ENCODE data around the gene BCOR.

The BCOR gene

GRCh38 chrX:40121618-40122017 is 23.9 kb upstream of the BCOR start:
- H3K36me3 ChIP-seq (ENCODE audit: control insufficient read depth in 1 of 2, insufficient read depth in 2 of 2, low read depth in 1 of 2, low read length in 2 of 2) = peaks cover 0 to 4% of the 10 kb centered on the region in 2 experiments
- peaks cover 9% of the 10 kb centered on the region for H3K79me1 ChIP-seq (replicated peaks; ENCODE audit: low read length, poor library complexity, severe bottlenecking)
- no peak overlapping the region for H2BK12ac ChIP-seq (ENCODE audit: low read length in 2 of 2)
- no peak overlapping the region for H3K18ac ChIP-seq (ENCODE audit: low read depth in 1 of 2, low read length in 2 of 2)
- H3K23ac ChIP-seq (ENCODE audit: low read length in 2 of 2) = no peak overlapping the region
- no peak overlapping the region for H2AK5ac ChIP-seq (ENCODE audit: low read length, severe bottlenecking)
- H3K4me3 ChIP-seq (ENCODE audit: insufficient read depth in 1 of 2, low read depth in 1 of 2, low read length in 2 of 2) = no peak overlapping the region
- H3K4ac ChIP-seq (ENCODE audit: low read depth in 1 of 2, low read length in 2 of 2) = no peak overlapping the region
- H4K91ac ChIP-seq (ENCODE audit: low read length) = no peak overlapping the region
- no peak overlapping the region for H4K8ac ChIP-seq (ENCODE audit: low read length)
- H2BK120ac ChIP-seq (ENCODE audit: low read depth, low read length) = no peak overlapping the region
- peaks cover 0 to 27% of the 10 kb centered on the region in 2 experiments for H3K27me3 ChIP-seq (ENCODE audit: control insufficient read depth in 1 of 2, insufficient read depth in 1 of 2, low read length in 2 of 2)
- 91% methylated on average over 5 of the region's 5 CpGs for WGBS
- H3K9ac ChIP-seq (ENCODE audit: low read length) = no peak overlapping the region
- H3K14ac ChIP-seq (ENCODE audit: low read length in 2 of 2) = no peak overlapping the region
- no peak overlapping the region for H2BK5ac ChIP-seq (ENCODE audit: low read depth, low read length, poor library complexity, severe bottlenecking)
- H3K4me2 ChIP-seq (ENCODE audit: low read length, poor library complexity, severe bottlenecking) = no peak overlapping the region
- no peaks in the 10 kb centered on the region for H3K4me1 ChIP-seq (ENCODE audit: control insufficient read depth, insufficient read depth, low read depth, low read length)
- H3K27ac ChIP-seq (ENCODE audit: low read length, poor library complexity, severe bottlenecking) = no peak overlapping the region
- H2BK15ac ChIP-seq (ENCODE audit: low read depth, poor library complexity, severe bottlenecking) = no peak overlapping the region
- no peaks in the 10 kb centered on the region for H3K9me3 ChIP-seq (ENCODE audit: control insufficient read depth, low read length)
- DNase-seq = no peak
- H2AFZ ChIP-seq (ENCODE audit: low read depth, low read length) = no peak overlapping the region

- Histone ChIP-seq H2AK5ac (ENCODE audit: low read length, severe bottlenecking) (no peak overlapping the region), H2BK120ac (ENCODE audit: low read depth, low read length) (no peak overlapping the region), H3K36me3 (ENCODE audit: control insufficient read depth in 1 of 2, insufficient read depth in 2 of 2, low read depth in 1 of 2, low read length in 2 of 2) (peaks cover 0 to 4% of the 10 kb centered on the region in 2 experiments), H2BK5ac (ENCODE audit: low read depth, low read length, poor library complexity, severe bottlenecking) (no peak overlapping the region), H4K8ac (ENCODE audit: low read length) (no peak overlapping the region), H3K27me3 (ENCODE audit: control insufficient read depth in 1 of 2, insufficient read depth in 1 of 2, low read length in 2 of 2) (peaks cover 0 to 28% of the 10 kb centered on the region in 2 experiments), H2AFZ (ENCODE audit: low read depth, low read length) (no peak overlapping the region), H3K14ac (ENCODE audit: low read length in 2 of 2) (no peak overlapping the region), H3K4me3 (ENCODE audit: insufficient read depth in 1 of 2, low read depth in 1 of 2, low read length in 2 of 2) (no peak overlapping the region), H3K4ac (ENCODE audit: low read depth in 1 of 2, low read length in 2 of 2) (no peak overlapping the region), H2BK15ac (ENCODE audit: low read depth, poor library complexity, severe bottlenecking) (no peak overlapping the region), H2BK12ac (ENCODE audit: low read length in 2 of 2) (no peak overlapping the region), H4K91ac (ENCODE audit: low read length) (no peak overlapping the region), H3K27ac (ENCODE audit: low read length, poor library complexity, severe bottlenecking) (no peak overlapping the region), H3K18ac (ENCODE audit: low read depth in 1 of 2, low read length in 2 of 2) (no peak overlapping the region), H3K9me3 (ENCODE audit: control insufficient read depth, low read length) (no peaks in the 10 kb centered on the region), H3K23ac (ENCODE audit: low read length in 2 of 2) (no peak overlapping the region), H3K4me2 (ENCODE audit: low read length, poor library complexity, severe bottlenecking) (no peak overlapping the region), H3K79me1 (replicated peaks; ENCODE audit: low read length, poor library complexity, severe bottlenecking) (peaks cover 11% of the 10 kb centered on the region), H3K9ac (ENCODE audit: low read length) (no peak overlapping the region), H3K4me1 (ENCODE audit: control insufficient read depth, insufficient read depth, low read depth, low read length) (no peaks in the 10 kb centered on the region)
- 80% methylated on average over 9 of the region's 11 CpGs for WGBS
- no peak for DNase-seq
These were observed 23.3 kb upstream of the BCOR start for GRCh38 chrX:40120838-40121580.

GRCh38 chrX:40117715-40118285 is 20.0 kb upstream of the BCOR start:
- H2AFZ ChIP-seq (ENCODE audit: low read depth, low read length) = no peak overlapping the region
- peaks cover 13% of the 10 kb centered on the region for H3K79me1 ChIP-seq (replicated peaks; ENCODE audit: low read length, poor library complexity, severe bottlenecking)
- H3K9ac ChIP-seq (ENCODE audit: low read length) = no peak overlapping the region
- WGBS = 79% methylated on average over 4 of the region's 6 CpGs
- no peak overlapping the region for H3K4me2 ChIP-seq (ENCODE audit: low read length, poor library complexity, severe bottlenecking)
- H3K36me3 ChIP-seq (ENCODE audit: control insufficient read depth in 1 of 2, insufficient read depth in 2 of 2, low read depth in 1 of 2, low read length in 2 of 2) = peaks cover 0 to 4% of the 10 kb centered on the region in 2 experiments
- H3K4ac ChIP-seq (ENCODE audit: low read depth in 1 of 2, low read length in 2 of 2) = no peak overlapping the region
- H3K27me3 ChIP-seq (ENCODE audit: control insufficient read depth in 1 of 2, insufficient read depth in 1 of 2, low read length in 2 of 2) = peaks cover 0 to 38% of the 10 kb centered on the region in 2 experiments
- no peaks in the 10 kb centered on the region for H3K9me3 ChIP-seq (ENCODE audit: control insufficient read depth, low read length)
- no peak for DNase-seq
- no peak overlapping the region for H4K91ac ChIP-seq (ENCODE audit: low read length)
- no peak overlapping the region for H2BK15ac ChIP-seq (ENCODE audit: low read depth, poor library complexity, severe bottlenecking)
- H2AK5ac ChIP-seq (ENCODE audit: low read length, severe bottlenecking) = no peak overlapping the region
- no peak overlapping the region for H2BK120ac ChIP-seq (ENCODE audit: low read depth, low read length)
- H3K14ac ChIP-seq (ENCODE audit: low read length in 2 of 2) = no peak overlapping the region
- no peak overlapping the region for H3K4me3 ChIP-seq (ENCODE audit: insufficient read depth in 1 of 2, low read depth in 1 of 2, low read length in 2 of 2)
- H3K27ac ChIP-seq (ENCODE audit: low read length, poor library complexity, severe bottlenecking) = no peak overlapping the region
- H3K23ac ChIP-seq (ENCODE audit: low read length in 2 of 2) = no peak overlapping the region
- no peak overlapping the region for H3K18ac ChIP-seq (ENCODE audit: low read depth in 1 of 2, low read length in 2 of 2)
- H4K8ac ChIP-seq (ENCODE audit: low read length) = no peak overlapping the region
- H2BK12ac ChIP-seq (ENCODE audit: low read length in 2 of 2) = no peak overlapping the region
- no peaks in the 10 kb centered on the region for H3K4me1 ChIP-seq (ENCODE audit: control insufficient read depth, insufficient read depth, low read depth, low read length)
- no peak overlapping the region for H2BK5ac ChIP-seq (ENCODE audit: low read depth, low read length, poor library complexity, severe bottlenecking)

GRCh38 chrX:40116925-40117324 is 19.2 kb upstream of the BCOR start:
- H3K9me3 ChIP-seq (ENCODE audit: control insufficient read depth, low read length) = no peaks in the 10 kb centered on the region
- no peak overlapping the region for H2BK15ac ChIP-seq (ENCODE audit: low read depth, poor library complexity, severe bottlenecking)
- H2BK120ac ChIP-seq (ENCODE audit: low read depth, low read length) = no peak overlapping the region
- no peak overlapping the region for H3K18ac ChIP-seq (ENCODE audit: low read depth in 1 of 2, low read length in 2 of 2)
- H3K27me3 ChIP-seq (ENCODE audit: control insufficient read depth in 1 of 2, insufficient read depth in 1 of 2, low read length in 2 of 2) = peaks cover 0 to 38% of the 10 kb centered on the region in 2 experiments
- no peak overlapping the region for H3K23ac ChIP-seq (ENCODE audit: low read length in 2 of 2)
- no peak overlapping the region for H3K4me2 ChIP-seq (ENCODE audit: low read length, poor library complexity, severe bottlenecking)
- 96% methylated on average over 7 of the region's 9 CpGs for WGBS
- peaks cover 13% of the 10 kb centered on the region for H3K79me1 ChIP-seq (replicated peaks; ENCODE audit: low read length, poor library complexity, severe bottlenecking)
- H3K4me1 ChIP-seq (ENCODE audit: control insufficient read depth, insufficient read depth, low read depth, low read length) = no peaks in the 10 kb centered on the region
- H3K36me3 ChIP-seq (ENCODE audit: control insufficient read depth in 1 of 2, insufficient read depth in 2 of 2, low read depth in 1 of 2, low read length in 2 of 2) = peaks cover 0 to 4% of the 10 kb centered on the region in 2 experiments
- no peak for DNase-seq
- no peak overlapping the region for H3K9ac ChIP-seq (ENCODE audit: low read length)
- H3K27ac ChIP-seq (ENCODE audit: low read length, poor library complexity, severe bottlenecking) = no peak overlapping the region
- H3K14ac ChIP-seq (ENCODE audit: low read length in 2 of 2) = no peak overlapping the region
- no peak overlapping the region for H4K8ac ChIP-seq (ENCODE audit: low read length)
- H2BK5ac ChIP-seq (ENCODE audit: low read depth, low read length, poor library complexity, severe bottlenecking) = no peak overlapping the region
- no peak overlapping the region for H3K4ac ChIP-seq (ENCODE audit: low read depth in 1 of 2, low read length in 2 of 2)
- no peak overlapping the region for H3K4me3 ChIP-seq (ENCODE audit: insufficient read depth in 1 of 2, low read depth in 1 of 2, low read length in 2 of 2)
- H2AFZ ChIP-seq (ENCODE audit: low read depth, low read length) = no peak overlapping the region
- H2AK5ac ChIP-seq (ENCODE audit: low read length, severe bottlenecking) = no peak overlapping the region
- no peak overlapping the region for H2BK12ac ChIP-seq (ENCODE audit: low read length in 2 of 2)
- H4K91ac ChIP-seq (ENCODE audit: low read length) = no peak overlapping the region

All from mesenchymal stem cell (in vitro differentiated cells and primary cell).